ENCODE measurements around the gene PTPRT.

PTPRT gene

GRCh38 chr20:42098418-42098817, 1091.3 kb downstream of the PTPRT start:
- H2AFZ ChIP-seq (ENCODE audit: low read length), result no peak overlapping the region
- no peak overlapping the region for H3K4me2 ChIP-seq (ENCODE audit: low read depth, low read length)
- H3K79me2 ChIP-seq (ENCODE audit: low read length), result no peaks in the 10 kb centered on the region
- peaks cover 24% of the 10 kb centered on the region for H3F3A ChIP-seq (ENCODE audit: insufficient read depth, low read length)
- no peak for DNase-seq
- no peaks in the 10 kb centered on the region for H4K20me1 ChIP-seq (ENCODE audit: insufficient read depth, low read length)
- H3K9ac ChIP-seq (ENCODE audit: low read length), result no peak overlapping the region
- H3K9me3 ChIP-seq (replicated peaks; ENCODE audit: insufficient read depth, low read length), result no peaks in the 10 kb centered on the region
- no peaks in the 10 kb centered on the region for H3K27me3 ChIP-seq (replicated peaks; ENCODE audit: insufficient read depth, low read length)
- H3K9me2 ChIP-seq (replicated peaks; ENCODE audit: insufficient read depth, low read length), result no peaks in the 10 kb centered on the region
- no peaks in the 10 kb centered on the region for H3K36me3 ChIP-seq (replicated peaks; ENCODE audit: insufficient read depth, low read length)
- no peak overlapping the region for H3K27ac ChIP-seq (ENCODE audit: low read length)
- TF ChIP-seq EZH2phosphoT487 (IDR thresholded peaks at IDR 0.05; ENCODE audit: low read length) (no peak), EZH2 (optimal IDR thresholded peaks at IDR 0.05; ENCODE audit: low read depth, low read length) (no peak), CTCF (IDR thresholded peaks at IDR 0.05; ENCODE audit: low read length) (no peak)
- no peak overlapping the region for H3K4me3 ChIP-seq (ENCODE audit: low read length)
- peaks cover 42% of the 10 kb centered on the region for H3K4me1 ChIP-seq (ENCODE audit: low read length)

- no peaks in the 10 kb centered on the region for H4K20me1 ChIP-seq (ENCODE audit: insufficient read depth, low read length)
- H3K9ac ChIP-seq (ENCODE audit: low read length), result no peak overlapping the region
- DNase-seq, result peak; percentile 1
- H3K27me3 ChIP-seq (replicated peaks; ENCODE audit: insufficient read depth, low read length), result no peaks in the 10 kb centered on the region
- no peak overlapping the region for H2AFZ ChIP-seq (ENCODE audit: low read length)
- no peaks in the 10 kb centered on the region for H3K79me2 ChIP-seq (ENCODE audit: low read length)
- no peak for TF ChIP-seq EZH2 (optimal IDR thresholded peaks at IDR 0.05; ENCODE audit: low read depth, low read length)
- TF ChIP-seq CTCF (IDR thresholded peaks at IDR 0.05; ENCODE audit: low read length), result no peak
- no peak for TF ChIP-seq EZH2phosphoT487 (IDR thresholded peaks at IDR 0.05; ENCODE audit: low read length)
- H3K4me1 ChIP-seq (ENCODE audit: low read length), result peaks cover 49% of the 10 kb centered on the region
- no peaks in the 10 kb centered on the region for H3K36me3 ChIP-seq (replicated peaks; ENCODE audit: insufficient read depth, low read length)
- H3K9me3 ChIP-seq (replicated peaks; ENCODE audit: insufficient read depth, low read length), result no peaks in the 10 kb centered on the region
- H3F3A ChIP-seq (ENCODE audit: insufficient read depth, low read length), result peaks cover 31% of the 10 kb centered on the region
- no peak overlapping the region for H3K4me2 ChIP-seq (ENCODE audit: low read depth, low read length)
- no peak overlapping the region for H3K27ac ChIP-seq (ENCODE audit: low read length)
- no peak overlapping the region for H3K4me3 ChIP-seq (ENCODE audit: low read length)
- no peaks in the 10 kb centered on the region for H3K9me2 ChIP-seq (replicated peaks; ENCODE audit: insufficient read depth, low read length)
Observed at GRCh38 chr20:42097741-42098140, 1092.0 kb downstream of the PTPRT start.

- H3K9ac ChIP-seq (ENCODE audit: low read length), result peak overlapping the region; percentile 78
- H3K4me3 ChIP-seq (ENCODE audit: low read length), result no peak overlapping the region
- no peaks in the 10 kb centered on the region for H3K79me2 ChIP-seq (ENCODE audit: low read length)
- H3K9me3 ChIP-seq (replicated peaks; ENCODE audit: insufficient read depth, low read length), result no peaks in the 10 kb centered on the region
- peaks cover 63% of the 10 kb centered on the region for H3K4me1 ChIP-seq (ENCODE audit: low read length)
- no peaks in the 10 kb centered on the region for H3K27me3 ChIP-seq (replicated peaks; ENCODE audit: insufficient read depth, low read length)
- no peaks in the 10 kb centered on the region for H3K9me2 ChIP-seq (replicated peaks; ENCODE audit: insufficient read depth, low read length)
- no peaks in the 10 kb centered on the region for H4K20me1 ChIP-seq (ENCODE audit: insufficient read depth, low read length)
- 0 out of 2 replicates have a peak overlapping the region, but pooled peaks have one; percentile 23 for H2AFZ ChIP-seq (ENCODE audit: low read length)
- DNase-seq, result peak; percentile 58
- peaks cover 37% of the 10 kb centered on the region for H3F3A ChIP-seq (ENCODE audit: insufficient read depth, low read length)
- peak overlapping the region; percentile 98 for H3K27ac ChIP-seq (ENCODE audit: low read length)
- H3K4me2 ChIP-seq (ENCODE audit: low read depth, low read length), result no peak overlapping the region
- no peaks in the 10 kb centered on the region for H3K36me3 ChIP-seq (replicated peaks; ENCODE audit: insufficient read depth, low read length)
- TF ChIP-seq EZH2phosphoT487 (IDR thresholded peaks at IDR 0.05; ENCODE audit: low read length) (no peak), CTCF (IDR thresholded peaks at IDR 0.05; ENCODE audit: low read length) (no peak), EZH2 (optimal IDR thresholded peaks at IDR 0.05; ENCODE audit: low read depth, low read length) (no peak)
Observed at GRCh38 chr20:42095221-42095620, 1094.5 kb downstream of the PTPRT start.

Data from MM.1S (cell line).